Measurements from ENCODE around the gene NEGR1.

NEGR1 gene

DNA sequence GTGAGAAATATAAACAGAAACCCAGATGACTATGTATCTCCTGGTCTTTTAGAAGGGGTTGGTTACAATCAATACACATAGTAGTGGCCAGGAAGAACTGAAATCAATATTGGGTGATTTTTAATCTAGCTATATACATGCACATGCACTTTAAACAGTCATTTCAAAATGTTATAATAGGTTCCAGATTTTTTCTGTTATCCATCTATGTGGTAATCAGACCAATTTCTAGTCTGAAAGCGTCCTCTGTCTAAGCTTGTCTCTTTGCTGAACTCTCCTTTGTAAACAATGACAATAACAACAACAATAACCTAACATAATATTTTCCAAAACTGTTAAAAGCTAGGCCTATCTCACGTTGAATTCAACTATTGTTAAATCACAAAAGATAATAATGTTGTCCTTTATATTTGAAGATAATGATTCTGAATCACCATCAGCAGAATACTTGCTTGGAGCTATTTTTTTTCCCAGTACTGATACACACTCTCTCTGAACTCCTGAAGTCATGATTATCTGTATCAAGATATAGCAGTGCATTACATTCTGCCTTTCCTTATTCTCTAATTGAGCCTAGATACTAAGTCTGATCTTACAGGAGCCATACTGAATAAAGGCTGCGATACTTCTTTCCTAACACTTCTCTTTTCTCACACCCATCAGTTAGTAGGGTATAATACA is 704.7 kb downstream of the NEGR1 start:
- Histone ChIP-seq H3K27ac (no peak overlapping the region), H3K9me3 (replicated peaks in 1 of 11) (no peaks in the 10 kb centered on the region), H3K4me1 (no peaks in the 10 kb centered on the region), H3K27me3 (no peaks in the 10 kb centered on the region), H3K36me3 (no peaks in the 10 kb centered on the region; a peak in 1 of 22 replicates), H3K9ac (no peak overlapping the region), H4K20me1 (no peaks in the 10 kb centered on the region), H3K4me2 (no peak overlapping the region), H3K4me3 (no peak overlapping the region)
- TF ChIP-seq Cebpa-rat (IDR thresholded peaks at IDR 0.05): no peak

DNA sequence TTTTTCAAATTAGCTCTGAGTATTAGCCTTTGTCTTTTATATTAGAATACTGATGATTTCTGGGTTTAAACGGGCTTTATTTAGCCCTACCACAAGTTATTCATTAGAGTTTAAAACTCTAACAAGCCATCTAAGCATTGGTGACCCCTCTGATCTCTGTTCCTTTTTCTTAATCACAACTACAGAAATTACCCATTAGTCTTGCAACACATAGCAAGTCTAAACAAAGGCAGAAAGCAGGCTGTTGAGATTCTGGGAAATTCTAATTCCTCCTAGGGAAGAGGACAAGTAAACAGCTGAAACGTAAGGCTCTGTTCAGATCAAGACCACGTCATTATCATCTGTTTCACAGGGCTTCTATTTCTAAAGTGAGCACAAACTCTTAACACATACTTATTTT is 710.3 kb downstream of the NEGR1 start:
- Histone ChIP-seq H3K4me2 (no peak overlapping the region), H3K36me3 (no peaks in the 10 kb centered on the region; a peak in 1 of 22 replicates), H3K4me1 (no peaks in the 10 kb centered on the region), H3K27me3 (no peaks in the 10 kb centered on the region), H4K20me1 (no peaks in the 10 kb centered on the region), H3K4me3 (no peak overlapping the region), H3K27ac (no peak overlapping the region), H3K9me3 (replicated peaks in 1 of 11) (no peaks in the 10 kb centered on the region), H3K9ac (no peak overlapping the region)
- no peak for TF ChIP-seq Cebpa-rat (IDR thresholded peaks at IDR 0.05)

DNA sequence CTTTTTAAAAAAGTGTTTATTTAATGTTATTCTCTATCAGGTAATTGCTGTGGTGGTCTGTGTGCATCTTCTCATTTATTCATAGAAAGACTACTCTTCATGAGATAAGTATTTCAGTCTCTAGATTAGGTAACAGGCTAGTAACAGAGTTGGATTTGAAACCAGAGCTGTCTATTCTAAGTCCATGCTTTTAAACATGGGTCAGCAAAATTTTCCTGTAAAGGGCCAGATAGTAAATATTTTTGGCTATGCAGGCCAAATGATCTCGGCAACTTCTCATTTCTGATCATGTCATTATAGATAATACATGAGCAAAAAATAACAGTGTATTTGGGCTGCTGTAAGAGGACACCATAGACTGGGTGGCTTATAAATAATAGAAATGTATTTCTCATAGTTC is 715.9 kb downstream of the NEGR1 start:
- no peak overlapping the region for H3K4me2 ChIP-seq
- no peak overlapping the region for H3K27ac ChIP-seq
- TF ChIP-seq Cebpa-rat (IDR thresholded peaks at IDR 0.05): no peak

DNA sequence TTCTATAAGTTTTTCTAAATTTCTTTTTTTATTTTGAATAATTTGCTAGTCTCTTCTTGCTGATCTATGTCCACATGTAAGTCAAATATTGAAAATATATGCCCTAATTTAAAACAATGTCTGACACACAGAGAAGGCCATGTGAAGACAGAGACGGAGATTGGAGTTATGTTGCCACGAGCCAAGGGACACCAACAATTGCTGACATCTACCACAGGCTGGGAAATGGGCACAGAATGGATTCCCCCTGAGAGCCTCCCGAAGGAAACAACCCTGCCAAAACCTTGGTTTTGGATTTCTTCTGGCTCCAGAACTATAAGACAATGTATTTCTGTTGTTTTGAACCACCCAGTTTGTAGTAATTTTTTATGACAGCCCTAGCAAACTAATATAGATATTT is 716.5 kb downstream of the NEGR1 start:
- TF ChIP-seq Cebpa-rat (IDR thresholded peaks at IDR 0.05): no peak
- no peak overlapping the region for H3K4me2 ChIP-seq
- H3K4me1 ChIP-seq: no peaks in the 10 kb centered on the region
- peaks cover 0 to 6% (median 0%) of the 10 kb centered on the region in 11 experiments; a peak in 1 of 22 replicates for H4K20me1 ChIP-seq
- H3K27ac ChIP-seq: no peak overlapping the region
- no peaks in the 10 kb centered on the region for H3K9me3 ChIP-seq (replicated peaks in 1 of 11)
- no peak overlapping the region for H3K4me3 ChIP-seq
- H3K9ac ChIP-seq: no peak overlapping the region
- no peaks in the 10 kb centered on the region for H3K36me3 ChIP-seq
- H3K27me3 ChIP-seq: no peaks in the 10 kb centered on the region

More for the DNA sequence above, 715.9 kb downstream of the NEGR1 start:
- Histone ChIP-seq H3K27me3 (no peaks in the 10 kb centered on the region), H3K9me3 (replicated peaks in 1 of 11) (no peaks in the 10 kb centered on the region), H3K9ac (no peak overlapping the region), H4K20me1 (peaks cover 0 to 6% (median 0%) of the 10 kb centered on the region in 11 experiments; a peak in 1 of 22 replicates), H3K36me3 (no peaks in the 10 kb centered on the region), H3K4me3 (no peak overlapping the region), H3K4me1 (no peaks in the 10 kb centered on the region)

DNA sequence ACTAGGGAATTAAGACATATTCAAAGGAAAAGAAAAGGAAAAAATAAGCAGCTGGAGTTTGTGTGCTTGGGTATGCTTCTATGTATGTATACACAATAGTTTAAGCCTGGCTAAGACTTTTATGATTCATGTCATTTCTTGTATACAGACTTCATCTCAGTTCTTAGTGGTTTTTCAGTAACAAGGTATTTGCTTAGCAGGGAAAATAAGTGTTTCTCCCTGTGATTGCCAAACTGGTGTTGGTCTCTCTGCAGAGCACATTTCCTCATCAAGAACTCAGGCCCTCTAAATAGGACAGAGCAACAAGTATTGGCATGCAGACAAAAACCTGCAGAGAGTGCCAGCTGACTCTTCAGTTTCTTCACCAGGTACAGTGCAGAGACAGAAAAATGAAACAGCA is 717.1 kb downstream of the NEGR1 start:
- H4K20me1 ChIP-seq: peaks cover 0 to 6% (median 0%) of the 10 kb centered on the region in 11 experiments; a peak in 1 of 22 replicates
- no peak for TF ChIP-seq Cebpa-rat (IDR thresholded peaks at IDR 0.05)
- no peaks in the 10 kb centered on the region for H3K27me3 ChIP-seq
- no peak overlapping the region for H3K27ac ChIP-seq
- H3K9me3 ChIP-seq (replicated peaks in 1 of 11): no peaks in the 10 kb centered on the region
- H3K4me3 ChIP-seq: no peak overlapping the region
- no peak overlapping the region for H3K9ac ChIP-seq
- H3K36me3 ChIP-seq: no peaks in the 10 kb centered on the region
- H3K4me1 ChIP-seq: no peaks in the 10 kb centered on the region
- H3K4me2 ChIP-seq: no peak overlapping the region

DNA sequence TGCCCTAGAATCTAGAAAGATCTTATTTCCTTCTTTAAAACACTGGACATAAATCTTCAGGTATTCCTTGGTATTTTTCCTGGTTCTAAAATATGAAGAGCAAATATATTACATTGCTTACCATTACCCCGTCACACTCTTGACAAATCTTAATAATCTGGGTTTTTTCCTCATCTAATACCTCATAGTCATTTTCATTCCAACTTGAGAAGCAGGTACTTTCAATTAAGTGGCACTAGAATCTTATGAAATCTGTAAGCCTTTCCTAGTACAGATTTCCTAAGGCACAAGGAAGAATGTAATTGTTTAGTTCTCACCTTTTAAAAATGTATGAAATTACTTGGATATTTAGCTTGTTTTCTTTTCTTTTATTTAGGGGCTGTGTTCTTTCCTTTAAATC is 720.0 kb downstream of the NEGR1 start:
- Histone ChIP-seq H4K20me1 (peaks cover 0 to 6% (median 0%) of the 10 kb centered on the region in 11 experiments; a peak in 1 of 22 replicates), H3K4me3 (no peak overlapping the region), H3K9me3 (replicated peaks in 1 of 11) (no peaks in the 10 kb centered on the region), H3K4me1 (no peaks in the 10 kb centered on the region), H3K27me3 (no peaks in the 10 kb centered on the region), H3K36me3 (no peaks in the 10 kb centered on the region), H3K27ac (no peak overlapping the region), H3K9ac (no peak overlapping the region), H3K4me2 (no peak overlapping the region)
- TF ChIP-seq Cebpa-rat (IDR thresholded peaks at IDR 0.05): no peak

DNA sequence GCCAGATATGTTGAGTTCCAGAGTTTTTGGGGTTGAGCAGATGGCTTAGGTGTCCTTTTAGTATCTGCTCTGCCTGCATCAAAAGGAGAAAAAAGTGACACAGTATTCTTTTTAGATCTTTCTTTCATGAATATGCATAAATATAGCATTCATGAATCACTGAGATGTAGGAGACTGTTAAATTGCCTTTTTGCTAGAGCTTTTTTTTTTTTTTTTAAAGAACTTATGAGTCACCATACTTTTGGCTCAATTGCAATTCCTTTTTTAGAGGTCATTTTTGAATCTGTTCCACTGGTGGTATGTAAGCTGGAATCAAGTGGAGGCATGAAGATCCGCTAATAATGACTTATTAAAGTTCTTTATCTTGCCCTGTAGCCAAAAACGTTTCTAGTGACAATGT is 720.6 kb downstream of the NEGR1 start:
- Histone ChIP-seq H3K4me1 (no peaks in the 10 kb centered on the region), H4K20me1 (peaks cover 0 to 6% (median 0%) of the 10 kb centered on the region in 11 experiments; a peak in 1 of 22 replicates), H3K9me3 (replicated peaks in 1 of 11) (no peaks in the 10 kb centered on the region), H3K4me3 (no peak overlapping the region), H3K4me2 (no peak overlapping the region), H3K36me3 (no peaks in the 10 kb centered on the region), H3K27me3 (no peaks in the 10 kb centered on the region), H3K27ac (no peak overlapping the region), H3K9ac (no peak overlapping the region)
- TF ChIP-seq Cebpa-rat (IDR thresholded peaks at IDR 0.05): no peak

DNA sequence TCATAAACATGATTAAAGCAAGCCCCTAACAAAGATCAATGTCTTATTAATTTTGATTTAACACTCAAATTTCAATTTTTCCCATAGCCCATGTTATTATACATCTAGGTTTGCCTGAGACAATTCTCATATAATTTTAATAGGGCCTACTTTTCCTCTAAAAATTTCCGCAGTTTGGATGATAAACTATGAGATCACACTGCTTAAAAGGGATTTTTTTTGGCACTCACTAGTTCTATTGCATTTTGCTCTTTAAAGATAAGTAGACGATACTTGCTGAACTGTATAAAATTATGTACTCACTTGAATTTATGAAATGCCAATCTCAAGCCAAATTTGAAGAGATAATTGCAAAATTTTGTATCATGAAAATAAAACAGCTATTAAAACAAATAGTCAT is 721.1 kb downstream of the NEGR1 start:
- H3K9me3 ChIP-seq (replicated peaks in 1 of 11): no peaks in the 10 kb centered on the region
- H3K9ac ChIP-seq: no peak overlapping the region
- H3K36me3 ChIP-seq: no peaks in the 10 kb centered on the region
- no peak overlapping the region for H3K27ac ChIP-seq
- no peaks in the 10 kb centered on the region for H3K4me1 ChIP-seq
- no peak for TF ChIP-seq Cebpa-rat (IDR thresholded peaks at IDR 0.05)
- no peak overlapping the region for H3K4me3 ChIP-seq
- peaks cover 0 to 6% (median 0%) of the 10 kb centered on the region in 11 experiments; a peak in 1 of 22 replicates for H4K20me1 ChIP-seq
- no peaks in the 10 kb centered on the region for H3K27me3 ChIP-seq
- H3K4me2 ChIP-seq: no peak overlapping the region

DNA sequence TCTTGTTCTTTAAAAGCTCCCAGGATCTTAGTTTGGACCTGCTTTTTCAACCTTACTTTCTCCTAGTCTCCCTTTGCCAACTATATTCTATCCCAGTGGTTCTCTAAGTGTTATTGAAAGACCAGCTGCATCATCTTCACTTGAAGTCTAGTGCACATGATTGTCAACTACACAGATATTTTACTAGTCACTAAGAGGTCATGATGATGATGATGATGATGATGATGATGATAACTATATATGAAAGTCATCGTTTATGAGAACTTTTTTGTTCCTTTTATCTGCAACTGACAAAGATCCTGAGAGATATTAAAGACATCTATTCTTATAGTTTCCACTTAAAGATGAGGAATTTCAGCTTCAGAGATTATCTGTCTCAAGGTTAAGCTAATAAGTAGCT is 722.5 kb downstream of the NEGR1 start:
- H3K36me3 ChIP-seq: no peaks in the 10 kb centered on the region
- H3K27ac ChIP-seq: no peak overlapping the region
- no peak overlapping the region for H3K9ac ChIP-seq
- no peak overlapping the region for H3K4me2 ChIP-seq
- no peaks in the 10 kb centered on the region for H4K20me1 ChIP-seq
- TF ChIP-seq Cebpa-rat (IDR thresholded peaks at IDR 0.05): no peak
- no peaks in the 10 kb centered on the region for H3K27me3 ChIP-seq
- no peak overlapping the region for H3K4me3 ChIP-seq
- H3K4me1 ChIP-seq: no peaks in the 10 kb centered on the region
- no peaks in the 10 kb centered on the region for H3K9me3 ChIP-seq (replicated peaks in 1 of 11)

DNA sequence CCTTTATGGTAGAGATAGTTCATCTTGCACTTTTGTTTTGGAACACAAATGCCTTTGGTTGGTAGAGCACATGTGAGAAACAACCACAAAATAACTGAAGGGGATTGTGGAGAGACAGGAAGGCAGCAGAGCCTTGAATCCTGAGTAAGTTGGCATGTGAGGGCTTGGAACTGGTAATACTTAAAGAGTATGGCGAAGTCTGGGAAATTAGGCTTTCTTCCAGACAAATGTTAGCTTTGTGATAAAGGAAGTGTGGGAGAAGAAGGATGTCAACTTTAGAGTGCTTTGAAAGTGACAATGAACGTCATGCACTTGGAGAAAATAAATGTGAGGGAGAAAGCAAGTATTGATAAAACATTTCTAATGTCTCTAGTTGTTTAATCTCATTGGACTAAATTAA is 725.2 kb downstream of the NEGR1 start:
- H3K9ac ChIP-seq: no peak overlapping the region
- no peaks in the 10 kb centered on the region for H3K4me1 ChIP-seq
- no peak overlapping the region for H3K4me2 ChIP-seq
- no peaks in the 10 kb centered on the region for H4K20me1 ChIP-seq
- H3K36me3 ChIP-seq: no peaks in the 10 kb centered on the region
- no peak overlapping the region for H3K27ac ChIP-seq
- TF ChIP-seq Cebpa-rat (IDR thresholded peaks at IDR 0.05): no peak
- no peaks in the 10 kb centered on the region for H3K27me3 ChIP-seq
- H3K9me3 ChIP-seq (replicated peaks in 1 of 11): no peaks in the 10 kb centered on the region
- H3K4me3 ChIP-seq: no peak overlapping the region
